WTC11 (cell line): ENCODE results near the gene RGL4. TPM values are rescaled to one million over a fixed set of nuclear protein-coding genes. Genes with fewer than 3 reads are reported as not detected.

ENCODE experiments used
- ATAC-seq: fragments of 200-7000 bp; cut with Tn5 transposase; 2 replicates; pipeline ENCODE4 v1.10.0; 2021; ENCODE audit warnings: mild to moderate bottlenecking, moderate library complexity
- CTCF ChIA-PET: fragments of 300-600 bp; sonication (Branson Sonifier 250); formaldehyde crosslinking; loops from one replicate; lab custom pipeline; 2021; ENCODE audit warnings: antibody characterized with exemption; lab: Charles Lee
- POLR2A ChIA-PET: fragments of 350-600 bp; sonication (Branson Sonifier 250); formaldehyde crosslinking; loops from one replicate; lab custom pipeline; 2021; ENCODE audit warnings: antibody characterized with exemption; lab: Charles Lee
- DNase-seq: peaks from one replicate; pipeline ENCODE4 v3.0.0; 2021; ENCODE audit warnings: low spot score
- H3K27ac Mint-ChIP-seq: 2 replicates; pipeline ENCODE4 v1.8.0; 2021; ENCODE audit warnings: mixed read lengths
- H3K27me3 Mint-ChIP-seq: 2 replicates; pipeline ENCODE4 v1.8.0; 2021; ENCODE audit warnings: low read depth, mild to moderate bottlenecking, moderate library complexity, mixed read lengths
- H3K36me3 Mint-ChIP-seq: 2 replicates; pipeline ENCODE4 v1.8.0; 2021; ENCODE audit warnings: mixed read lengths
- H3K4me1 Mint-ChIP-seq: 2 replicates; pipeline ENCODE4 v1.8.0; 2022; ENCODE audit warnings: mixed read lengths
- H3K4me3 Mint-ChIP-seq: 2 replicates; pipeline ENCODE4 v1.8.0; 2021; ENCODE audit warnings: mild to moderate bottlenecking, moderate library complexity, mixed read lengths
- H3K9me3 Mint-ChIP-seq: 2 replicates; pipeline ENCODE4 v1.8.0; 2021; ENCODE audit warnings: mixed read lengths
- ELF4 ChIP-seq: sonication (generic); formaldehyde crosslinking; IDR thresholded peaks from 2 replicates; pipeline ENCODE4 v1.8.1; 2022; ENCODE audit warnings: low read depth, mild to moderate bottlenecking, moderate library complexity, missing genetic modification reagents
- ERG ChIP-seq: fragments of 250-450 bp; sonication (Bioruptor Pico); IDR thresholded peaks from 2 replicates; pipeline ENCODE4 v1.8.0; 2021; ENCODE audit warnings: mild to moderate bottlenecking
- HMGA2 ChIP-seq: fragments of 250-450 bp; sonication (Bioruptor Pico); IDR thresholded peaks from 2 replicates; pipeline ENCODE4 v1.4.0; 2021; ENCODE audit warnings: mild to moderate bottlenecking, moderate library complexity
- KAT7 ChIP-seq: sonication (generic); formaldehyde crosslinking; IDR thresholded peaks from 2 replicates; pipeline ENCODE4 v1.8.1; 2023; ENCODE audit warnings: missing genetic modification reagents, mild to moderate bottlenecking, borderline replicate concordance
- NR1H2 ChIP-seq: sonication (generic); formaldehyde crosslinking; IDR thresholded peaks from 2 replicates; pipeline ENCODE4 v1.9.0; 2021; ENCODE audit warnings: mild to moderate bottlenecking, moderate library complexity, missing genetic modification reagents
- PRDM15 ChIP-seq: sonication (generic); formaldehyde crosslinking; IDR thresholded peaks from 2 replicates; pipeline ENCODE4 v1.8.0; 2022; ENCODE audit warnings: missing genetic modification reagents
- PRRX2 ChIP-seq: fragments of 250-450 bp; sonication (Bioruptor Pico); IDR thresholded peaks from 2 replicates; pipeline ENCODE4 v1.8.0; 2021; ENCODE audit warnings: mild to moderate bottlenecking
- RORB ChIP-seq: fragments of 250-450 bp; sonication (Bioruptor Pico); IDR thresholded peaks from 2 replicates; pipeline ENCODE4 v1.9.0; 2021; ENCODE audit warnings: mild to moderate bottlenecking
- USF1 ChIP-seq: sonication (generic); formaldehyde crosslinking; IDR thresholded peaks from 2 replicates; pipeline ENCODE4 v1.8.0; 2022; ENCODE audit warnings: mild to moderate bottlenecking, missing genetic modification reagents
- ZNF219 ChIP-seq: sonication (generic); formaldehyde crosslinking; IDR thresholded peaks from 2 replicates; pipeline ENCODE4 v1.8.0; 2023; ENCODE audit warnings: missing genetic modification reagents, mild to moderate bottlenecking, borderline replicate concordance
- ZNF512 ChIP-seq: sonication (generic); formaldehyde crosslinking; IDR thresholded peaks from 2 replicates; pipeline ENCODE4 v1.8.1; 2022; ENCODE audit warnings: missing genetic modification reagents, borderline replicate concordance
- ZNF671 ChIP-seq: fragments of 250-450 bp; sonication (Bioruptor Pico); IDR thresholded peaks from 2 replicates; pipeline ENCODE4 v1.8.0; 2021; ENCODE audit warnings: mild to moderate bottlenecking
- total RNA-seq: library from RNA; stranded (reverse); gene quantifications from 3 replicates; pipeline ENCODE4 v1.2.3, GENCODE V29; 2021
- TF ChIP-seq, protein P1 (sequence below): fragments of 250-450 bp; sonication (Bioruptor Pico); IDR thresholded peaks from 2 replicates; pipeline ENCODE4 v1.9.0; 2021; ENCODE audit warnings: moderate library complexity, mild to moderate bottlenecking, inconsistent platforms, borderline replicate concordance
- TF ChIP-seq, protein P2 (sequence below): sonication (generic); formaldehyde crosslinking; IDR thresholded peaks from 2 replicates; pipeline ENCODE4 v1.8.1; 2022; ENCODE audit warnings: low read depth, missing genetic modification reagents, borderline replicate concordance
- TF ChIP-seq, protein P3 (sequence below): sonication (generic); formaldehyde crosslinking; IDR thresholded peaks from 2 replicates; pipeline ENCODE4 v1.8.1; 2023; ENCODE audit warnings: mild to moderate bottlenecking, missing genetic modification reagents, moderate library complexity
- TF ChIP-seq, protein P4 (sequence below): fragments of 250-450 bp; sonication (Bioruptor Pico); IDR thresholded peaks from 2 replicates; pipeline ENCODE4 v2.1.2; 2022; ENCODE audit warnings: mild to moderate bottlenecking, moderate library complexity
- TF ChIP-seq, protein P5 (sequence below): sonication (generic); formaldehyde crosslinking; conservative IDR thresholded peaks from 2 replicates; pipeline ENCODE4 v1.8.1; 2022; ENCODE audit warnings: mild to moderate bottlenecking, missing genetic modification reagents

Gene RGL4
- total RNA-seq, 1 experiment from 2014 or later = not detected

DNA sequence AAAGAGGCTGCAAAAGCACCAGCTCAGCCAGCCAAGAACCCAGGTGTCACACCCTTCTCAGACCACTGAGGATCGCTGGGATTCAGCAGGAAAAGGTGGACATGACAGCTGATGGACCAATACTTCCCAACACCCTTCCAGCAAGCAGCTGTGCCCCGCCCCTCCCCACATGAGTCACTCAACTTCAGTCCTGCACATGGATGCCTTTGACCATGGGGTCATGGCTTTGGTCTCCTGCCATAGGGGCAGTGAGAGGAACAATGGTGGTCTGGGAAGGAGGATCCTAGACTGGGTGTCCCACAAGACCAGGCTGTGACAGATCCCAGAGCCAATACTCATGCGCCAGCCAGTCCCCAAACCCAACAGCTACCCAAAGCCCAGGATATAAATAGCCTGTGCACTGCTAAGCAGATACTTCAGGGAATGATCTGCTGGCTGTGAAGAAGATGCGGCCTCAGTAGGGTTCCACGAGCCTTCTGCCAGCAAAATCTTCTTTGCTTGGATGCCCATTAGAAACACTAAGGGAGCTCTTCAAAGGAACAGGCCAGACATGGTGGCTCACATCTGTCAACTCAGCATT is 5.5 kb upstream of the RGL4 start (continued):
- no peak for TF ChIP-seq PRRX2
- no peak for TF ChIP-seq USF1 (CRISPR knock-in tag)
- no peak for TF ChIP-seq RORB (CRISPR knock-in tag)

DNA sequence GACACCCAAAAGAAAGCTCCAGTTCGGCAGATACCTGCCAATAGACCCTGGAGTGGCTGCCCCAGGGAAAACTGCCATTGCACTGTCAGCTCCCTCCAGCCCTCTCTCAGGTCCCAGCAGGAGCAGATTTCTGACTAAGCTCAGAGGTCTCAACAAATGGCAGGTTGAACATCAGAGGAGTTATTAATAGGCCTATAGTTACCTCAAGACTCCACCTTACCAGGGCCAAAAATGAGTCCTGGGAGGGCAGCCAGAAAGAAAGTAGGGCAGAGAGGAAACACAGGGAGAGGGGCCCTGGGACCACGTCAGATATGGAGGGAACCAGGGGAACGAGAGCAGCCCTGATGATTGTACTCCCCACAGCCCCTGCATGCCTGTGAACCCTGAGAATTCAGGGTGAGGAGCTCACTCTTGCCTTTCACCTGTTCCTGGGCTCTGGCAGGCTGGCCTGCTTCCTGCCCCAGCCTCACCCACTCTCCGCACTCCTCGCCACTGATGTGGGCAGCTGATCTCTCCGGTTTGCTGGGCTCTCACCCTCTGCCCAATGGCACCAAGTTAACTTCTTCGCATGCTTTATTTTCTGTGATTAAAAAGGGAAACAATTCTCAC is 4.3 kb upstream of the RGL4 start:
- ATAC-seq (no peak), DNase-seq (no peak)
- Mint-ChIP-seq H3K36me3 (peaks cover 19% of the 10 kb centered on the region), H3K27me3 (no peaks in the 10 kb centered on the region), H3K9me3 (no peaks in the 10 kb centered on the region), H3K4me3 (no peak overlapping the region), H3K4me1 (no peaks in the 10 kb centered on the region), H3K27ac (no peak overlapping the region)
- TF ChIP-seq, protein P1, sequence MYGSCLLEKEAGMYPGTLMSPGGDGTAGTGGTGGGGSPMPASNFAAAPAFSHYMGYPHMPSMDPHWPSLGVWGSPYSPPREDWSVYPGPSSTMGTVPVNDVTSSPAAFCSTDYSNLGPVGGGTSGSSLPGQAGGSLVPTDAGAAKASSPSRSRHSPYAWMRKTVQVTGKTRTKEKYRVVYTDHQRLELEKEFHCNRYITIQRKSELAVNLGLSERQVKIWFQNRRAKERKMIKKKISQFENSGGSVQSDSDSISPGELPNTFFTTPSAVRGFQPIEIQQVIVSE (CRISPR knock-in tag) = no peak
- TF ChIP-seq, protein P2, sequence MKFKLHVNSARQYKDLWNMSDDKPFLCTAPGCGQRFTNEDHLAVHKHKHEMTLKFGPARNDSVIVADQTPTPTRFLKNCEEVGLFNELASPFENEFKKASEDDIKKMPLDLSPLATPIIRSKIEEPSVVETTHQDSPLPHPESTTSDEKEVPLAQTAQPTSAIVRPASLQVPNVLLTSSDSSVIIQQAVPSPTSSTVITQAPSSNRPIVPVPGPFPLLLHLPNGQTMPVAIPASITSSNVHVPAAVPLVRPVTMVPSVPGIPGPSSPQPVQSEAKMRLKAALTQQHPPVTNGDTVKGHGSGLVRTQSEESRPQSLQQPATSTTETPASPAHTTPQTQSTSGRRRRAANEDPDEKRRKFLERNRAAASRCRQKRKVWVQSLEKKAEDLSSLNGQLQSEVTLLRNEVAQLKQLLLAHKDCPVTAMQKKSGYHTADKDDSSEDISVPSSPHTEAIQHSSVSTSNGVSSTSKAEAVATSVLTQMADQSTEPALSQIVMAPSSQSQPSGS (CRISPR knock-in tag) = no peak
- TF ChIP-seq ERG (no peak), ZNF219 (no peak), KAT7 (CRISPR knock-in tag) (no peak), HMGA2 (CRISPR knock-in tag) (no peak), NR1H2 (no peak), ZNF512 (CRISPR knock-in tag) (no peak), PRRX2 (no peak), ELF4 (CRISPR knock-in tag) (no peak), PRDM15 (no peak), ZNF671 (CRISPR knock-in tag) (no peak)
- TF ChIP-seq, protein P3, sequence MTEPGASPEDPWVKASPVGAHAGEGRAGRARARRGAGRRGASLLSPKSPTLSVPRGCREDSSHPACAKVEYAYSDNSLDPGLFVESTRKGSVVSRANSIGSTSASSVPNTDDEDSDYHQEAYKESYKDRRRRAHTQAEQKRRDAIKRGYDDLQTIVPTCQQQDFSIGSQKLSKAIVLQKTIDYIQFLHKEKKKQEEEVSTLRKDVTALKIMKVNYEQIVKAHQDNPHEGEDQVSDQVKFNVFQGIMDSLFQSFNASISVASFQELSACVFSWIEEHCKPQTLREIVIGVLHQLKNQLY (CRISPR knock-in tag) = no peak
- TF ChIP-seq, protein P4, sequence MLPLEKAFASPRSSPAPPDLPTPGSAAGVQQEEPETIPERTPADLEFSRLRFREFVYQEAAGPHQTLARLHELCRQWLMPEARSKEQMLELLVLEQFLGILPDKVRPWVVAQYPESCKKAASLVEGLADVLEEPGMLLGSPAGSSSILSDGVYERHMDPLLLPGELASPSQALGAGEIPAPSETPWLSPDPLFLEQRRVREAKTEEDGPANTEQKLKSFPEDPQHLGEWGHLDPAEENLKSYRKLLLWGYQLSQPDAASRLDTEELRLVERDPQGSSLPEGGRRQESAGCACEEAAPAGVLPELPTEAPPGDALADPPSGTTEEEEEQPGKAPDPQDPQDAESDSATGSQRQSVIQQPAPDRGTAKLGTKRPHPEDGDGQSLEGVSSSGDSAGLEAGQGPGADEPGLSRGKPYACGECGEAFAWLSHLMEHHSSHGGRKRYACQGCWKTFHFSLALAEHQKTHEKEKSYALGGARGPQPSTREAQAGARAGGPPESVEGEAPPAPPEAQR = no peak
- TF ChIP-seq, protein P5, sequence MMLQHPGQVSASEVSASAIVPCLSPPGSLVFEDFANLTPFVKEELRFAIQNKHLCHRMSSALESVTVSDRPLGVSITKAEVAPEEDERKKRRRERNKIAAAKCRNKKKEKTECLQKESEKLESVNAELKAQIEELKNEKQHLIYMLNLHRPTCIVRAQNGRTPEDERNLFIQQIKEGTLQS (CRISPR knock-in tag) = no peak
- POLR2A ChIA-PET = no interaction called here
- CTCF ChIA-PET = interaction anchor here (0.6 to 2.0 kb wide), 2 partner anchors 163 to 309 kb away, joined by 4 to 7 read pairs; no protein-coding TSS in a partner anchor
